Epithelial cell of esophagus (primary cell): ENCODE results near the gene TSC1.
"Not testable (repeated sequence)": the region's sequence is repeated elsewhere in the genome, so short reads cannot be mapped to it uniquely, and the experiment has no call there.

Source experiments
- DNase-seq: peaks from one replicate; pipeline ENCODE4 v3.0.0; 2010; ENCODE audit warnings: low read depth
- H3K4me3 ChIP-seq: 2 replicates; pipeline ENCODE4 v1.5.1; 2011; ENCODE audit warnings: mild to moderate bottlenecking, low read length, control low read depth
- TF ChIP-seq, protein P1 (sequence below): IDR thresholded peaks from 2 replicates; pipeline ENCODE4 v1.5.1; 2011; ENCODE audit warnings: low read depth, mild to moderate bottlenecking, low read length, control low read depth, inconsistent platforms; ENCODE audit not compliant: insufficient read depth; ENCODE audit errors: missing control alignments

TSC1 gene

DNA sequence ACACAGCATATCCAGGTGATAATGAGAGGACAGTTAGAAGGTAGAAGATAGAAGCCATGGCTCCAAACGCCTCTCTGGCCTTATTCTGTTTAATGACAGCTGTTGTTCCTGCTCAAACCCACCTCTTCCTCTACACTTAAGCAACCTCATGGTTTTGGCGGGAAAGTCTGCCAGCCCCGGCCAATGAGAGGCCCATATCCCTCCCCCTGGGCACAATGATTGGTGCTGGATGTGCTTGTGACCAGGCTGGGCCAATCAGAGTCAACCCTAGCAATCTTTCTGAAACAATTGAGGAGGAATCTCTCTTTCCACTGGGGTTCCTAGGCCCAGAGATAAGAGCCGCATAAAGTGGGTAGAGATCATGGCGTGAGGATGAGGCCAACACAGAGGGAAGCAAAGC is 29.3 kb upstream of the TSC1 start:
- TF ChIP-seq, protein P1, sequence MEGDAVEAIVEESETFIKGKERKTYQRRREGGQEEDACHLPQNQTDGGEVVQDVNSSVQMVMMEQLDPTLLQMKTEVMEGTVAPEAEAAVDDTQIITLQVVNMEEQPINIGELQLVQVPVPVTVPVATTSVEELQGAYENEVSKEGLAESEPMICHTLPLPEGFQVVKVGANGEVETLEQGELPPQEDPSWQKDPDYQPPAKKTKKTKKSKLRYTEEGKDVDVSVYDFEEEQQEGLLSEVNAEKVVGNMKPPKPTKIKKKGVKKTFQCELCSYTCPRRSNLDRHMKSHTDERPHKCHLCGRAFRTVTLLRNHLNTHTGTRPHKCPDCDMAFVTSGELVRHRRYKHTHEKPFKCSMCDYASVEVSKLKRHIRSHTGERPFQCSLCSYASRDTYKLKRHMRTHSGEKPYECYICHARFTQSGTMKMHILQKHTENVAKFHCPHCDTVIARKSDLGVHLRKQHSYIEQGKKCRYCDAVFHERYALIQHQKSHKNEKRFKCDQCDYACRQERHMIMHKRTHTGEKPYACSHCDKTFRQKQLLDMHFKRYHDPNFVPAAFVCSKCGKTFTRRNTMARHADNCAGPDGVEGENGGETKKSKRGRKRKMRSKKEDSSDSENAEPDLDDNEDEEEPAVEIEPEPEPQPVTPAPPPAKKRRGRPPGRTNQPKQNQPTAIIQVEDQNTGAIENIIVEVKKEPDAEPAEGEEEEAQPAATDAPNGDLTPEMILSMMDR, result no peak
- peak; percentile 26 for DNase-seq
- no peak overlapping the region for H3K4me3 ChIP-seq

DNA sequence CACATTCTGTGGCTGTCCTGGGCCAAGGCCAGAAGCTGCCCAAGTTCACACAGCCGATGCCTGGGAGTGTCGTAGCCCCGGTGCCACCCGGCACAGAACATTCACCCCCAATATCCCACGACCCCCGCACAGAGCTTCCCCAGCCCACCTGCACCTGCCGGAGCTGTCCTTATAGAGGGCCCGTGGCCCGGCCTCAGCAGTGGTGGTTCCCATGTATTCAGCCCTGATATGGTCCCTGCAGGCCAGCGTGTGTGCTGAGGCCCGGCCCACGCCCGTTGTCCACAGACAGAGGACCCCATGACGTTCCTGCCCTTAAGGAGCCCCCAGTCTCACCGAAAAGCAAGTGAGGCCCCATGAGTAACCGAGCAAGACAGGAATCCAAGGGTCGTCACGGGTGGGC is 28.8 kb upstream of the TSC1 start:
- DNase-seq, result no peak
- H3K4me3 ChIP-seq, result no peak overlapping the region

DNA sequence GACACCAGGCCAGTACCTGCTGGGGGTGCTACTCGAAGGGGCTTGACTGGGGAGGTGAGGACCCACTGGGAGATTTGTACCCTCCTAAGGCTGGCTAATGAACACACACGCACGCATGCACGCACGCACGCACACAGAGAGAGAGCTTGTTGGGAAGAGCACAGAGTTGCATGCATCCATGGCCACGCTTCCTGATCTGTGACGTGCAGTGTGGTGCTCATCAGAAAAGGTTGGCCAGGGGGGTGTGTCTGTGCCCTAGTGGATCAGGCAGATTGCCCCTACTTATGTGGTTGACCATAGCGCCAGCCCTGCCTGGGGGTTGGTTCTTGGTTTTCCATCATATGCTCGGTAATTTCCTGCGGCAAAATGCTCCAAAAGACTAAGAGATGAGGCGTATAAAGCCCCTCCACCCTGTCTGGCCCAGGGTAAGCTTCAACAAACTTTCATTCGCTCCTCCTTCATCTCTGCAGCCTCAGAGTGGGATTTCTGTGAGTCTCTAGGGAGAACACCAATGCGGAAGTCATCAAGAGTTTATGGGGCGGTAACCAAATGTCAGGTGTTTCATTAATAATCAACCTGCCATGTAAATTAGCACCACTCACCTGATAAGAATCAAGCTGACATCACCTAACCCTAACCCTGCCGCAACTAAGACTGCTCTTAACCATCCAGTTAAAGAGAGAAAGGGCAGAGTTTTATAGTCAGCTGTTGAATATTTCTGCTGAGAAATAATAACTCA is 26.1 kb upstream of the TSC1 start:
- TF ChIP-seq, protein P1, result no peak
- H3K4me3 ChIP-seq, result no peak overlapping the region

More for the DNA sequence above, 28.8 kb upstream of the TSC1 start:
- TF ChIP-seq, protein P1, result no peak

DNA sequence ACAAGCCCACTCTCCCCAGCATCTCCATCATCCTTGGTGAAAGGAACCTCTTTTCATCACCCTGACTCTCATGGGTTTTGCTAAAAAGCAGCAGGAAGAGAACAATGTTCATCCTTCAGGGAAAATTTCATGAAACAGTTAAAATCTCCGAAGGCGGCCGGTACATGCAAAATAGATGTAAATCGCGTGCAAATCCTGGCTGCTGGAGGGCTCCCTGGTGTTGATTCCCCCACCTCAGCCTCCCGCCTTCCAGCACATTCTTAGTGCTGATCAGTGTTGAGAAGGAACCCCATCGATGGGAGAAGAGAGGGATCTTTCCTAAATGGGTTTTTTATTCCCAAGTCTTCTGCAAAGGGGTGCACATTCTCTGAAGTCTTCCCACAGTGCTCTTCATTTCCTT is 25.4 kb upstream of the TSC1 start:
- H3K4me3 ChIP-seq, result no peak overlapping the region
- no peak for DNase-seq
- TF ChIP-seq, protein P1, result no peak

More for the DNA sequence above, 26.1 kb upstream of the TSC1 start:
- no peak for DNase-seq

DNA sequence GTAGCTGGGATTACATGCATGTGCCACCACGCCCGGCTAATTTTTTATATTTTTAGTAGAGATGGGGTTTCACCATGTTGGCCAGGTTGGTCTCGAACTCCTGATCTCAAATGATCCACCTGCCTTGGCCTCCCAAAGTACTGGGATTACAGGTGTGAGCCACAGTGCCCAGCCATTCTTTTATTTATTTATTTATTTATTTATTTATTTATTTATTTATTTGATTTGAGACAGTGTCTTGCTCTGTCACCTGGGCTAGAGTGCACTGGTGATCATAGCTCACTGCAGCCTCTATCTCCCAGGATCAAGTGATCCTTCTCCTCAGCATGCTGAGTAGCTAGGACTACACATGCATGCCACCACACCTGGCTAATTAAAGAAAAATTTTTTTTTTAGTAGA is 23.5 kb upstream of the TSC1 start:
- H3K4me3 ChIP-seq, DNase-seq: not testable (repeated sequence)

DNA sequence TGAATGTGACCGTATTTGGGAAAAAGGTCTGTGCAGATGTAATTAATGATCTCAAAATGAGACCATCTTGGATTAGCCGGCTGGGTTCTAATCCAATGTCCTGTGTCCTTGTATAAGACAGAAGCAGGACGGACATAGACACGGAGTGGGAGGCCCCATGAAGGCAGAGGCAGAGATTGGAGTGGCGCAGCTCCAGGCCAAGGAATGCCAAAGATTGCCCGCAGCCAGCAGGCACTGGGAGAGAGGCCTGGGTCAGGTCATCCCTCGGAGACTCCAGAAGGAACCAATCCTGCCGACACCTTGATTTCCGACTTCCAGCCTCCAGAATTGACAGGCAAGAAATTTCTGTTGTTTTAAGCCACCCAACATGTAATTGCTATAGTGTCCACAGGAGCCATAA is 21.1 kb upstream of the TSC1 start:
- TF ChIP-seq, protein P1, result no peak
- no peak for DNase-seq
- H3K4me3 ChIP-seq, result no peak overlapping the region

DNA sequence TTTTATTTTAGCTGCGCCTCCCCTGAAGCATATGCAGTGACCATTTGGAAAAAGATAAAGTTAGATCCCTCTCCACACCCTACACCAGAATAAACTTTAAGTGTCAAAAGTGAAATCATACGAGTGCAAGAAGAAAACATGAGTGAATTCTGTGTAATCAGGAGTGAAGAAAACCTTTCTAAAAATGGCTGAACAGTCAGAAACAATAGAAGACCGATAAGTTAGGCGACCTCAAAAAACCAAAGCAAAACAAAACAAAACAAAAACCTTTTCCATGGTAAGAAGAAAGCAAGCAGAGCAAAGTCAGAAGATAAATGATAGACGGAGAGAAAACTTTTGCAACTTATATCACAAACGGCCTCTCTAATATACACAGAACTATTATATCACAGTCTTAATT is 16.6 kb upstream of the TSC1 start:
- TF ChIP-seq, protein P1, result no peak
- no peak for DNase-seq
- no peak overlapping the region for H3K4me3 ChIP-seq
